Activated CD4-positive, alpha-beta T cell treated with anti-CD3 and anti-CD28 coated beads for 36 hours (primary cell): ENCODE data around the gene ZAR1L. TPM values are rescaled to one million over a fixed set of nuclear protein-coding genes. Genes with fewer than 3 reads are reported as not detected.

Experiments used
- ATAC-seq: fragments of 200-7000 bp; cut with Tn5 transposase; one replicate; pipeline ENCODE4 v1.10.0; 2021; ENCODE audit warnings: mild to moderate bottlenecking, moderate library complexity
- CTCF ChIA-PET: fragments of 350-600 bp; sonication (Branson Sonifier 250); formaldehyde crosslinking; loops from one replicate; lab custom pipeline; 2021; ENCODE audit warnings: antibody characterized with exemption; lab: Charles Lee
- POLR2A ChIA-PET: fragments of 350-600 bp; sonication (Branson Sonifier 250); formaldehyde crosslinking; loops from one replicate; lab custom pipeline; 2021; ENCODE audit warnings: antibody characterized with exemption, inconsistent platforms; lab: Charles Lee
- DNase-seq: peaks from one replicate; pipeline ENCODE4 v3.0.0-alpha.2; 2020
- H3K27ac Mint-ChIP-seq: one replicate; pipeline ENCODE4 v1.8.0; 2021; ENCODE audit warnings: mixed read lengths
- H3K27me3 Mint-ChIP-seq: one replicate; pipeline ENCODE4 v1.8.0; 2021; ENCODE audit warnings: mixed read lengths
- H3K36me3 Mint-ChIP-seq: one replicate; pipeline ENCODE4 v1.8.0; 2021; ENCODE audit warnings: low read depth, mixed read lengths
- H3K4me1 Mint-ChIP-seq: one replicate; pipeline ENCODE4 v1.8.0; 2021; ENCODE audit warnings: mixed read lengths
- H3K4me3 Mint-ChIP-seq: one replicate; pipeline ENCODE4 v1.8.0; 2021; ENCODE audit warnings: mild to moderate bottlenecking, moderate library complexity, mixed read lengths
- H3K9me3 Mint-ChIP-seq: one replicate; pipeline ENCODE4 v1.8.0; 2021; ENCODE audit warnings: low read depth, mixed read lengths
- intact Hi-C, 2 experiments: fragments of 100-400 bp; cut with DNase I in 1 of 2; cut with micrococcal nuclease in 1 of 2; formaldehyde crosslinking; loops; one replicate each; pipeline versions ENCODE4 v1.14.2 to v1.15.1; 2022 to 2024; cut with DNase I, micrococcal nuclease
- total RNA-seq, 2 experiments: library from RNA; stranded (reverse); gene quantifications; one replicate each; pipeline ENCODE4 v1.2.3, GENCODE V29; 2021

ZAR1L gene
- total RNA-seq, 2 experiments from 2014 or later, result not detected

DNA sequence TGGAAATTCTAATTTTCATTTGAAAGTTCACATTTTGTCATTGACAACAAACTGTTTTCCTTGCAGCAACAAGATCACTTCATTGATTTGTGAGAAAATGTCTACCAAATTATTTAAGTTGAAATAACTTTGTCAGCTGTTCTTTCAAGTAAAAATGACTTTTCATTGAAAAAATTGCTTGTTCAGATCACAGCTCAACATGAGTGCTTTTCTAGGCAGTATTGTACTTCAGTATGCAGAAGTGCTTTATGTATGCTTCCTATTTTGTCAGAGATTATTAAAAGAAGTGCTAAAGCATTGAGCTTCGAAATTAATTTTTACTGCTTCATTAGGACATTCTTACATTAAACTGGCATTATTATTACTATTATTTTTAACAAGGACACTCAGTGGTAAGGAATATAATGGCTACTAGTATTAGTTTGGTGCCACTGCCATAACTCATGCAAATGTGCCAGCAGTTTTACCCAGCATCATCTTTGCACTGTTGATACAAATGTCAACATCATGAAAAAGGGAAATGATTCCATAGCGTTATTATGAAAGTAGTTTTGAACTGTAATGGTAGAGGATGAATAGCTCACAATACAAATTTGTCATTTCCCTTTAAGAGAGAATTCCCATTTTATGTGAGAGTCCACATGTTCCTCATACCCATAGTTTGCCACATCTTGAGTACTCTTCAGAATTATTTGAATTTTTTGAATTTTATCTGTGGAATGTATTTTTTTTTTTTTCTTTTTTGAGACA is 2.7 kb upstream of the ZAR1L start:
- no peak overlapping the region for H3K4me3 Mint-ChIP-seq

DNA sequence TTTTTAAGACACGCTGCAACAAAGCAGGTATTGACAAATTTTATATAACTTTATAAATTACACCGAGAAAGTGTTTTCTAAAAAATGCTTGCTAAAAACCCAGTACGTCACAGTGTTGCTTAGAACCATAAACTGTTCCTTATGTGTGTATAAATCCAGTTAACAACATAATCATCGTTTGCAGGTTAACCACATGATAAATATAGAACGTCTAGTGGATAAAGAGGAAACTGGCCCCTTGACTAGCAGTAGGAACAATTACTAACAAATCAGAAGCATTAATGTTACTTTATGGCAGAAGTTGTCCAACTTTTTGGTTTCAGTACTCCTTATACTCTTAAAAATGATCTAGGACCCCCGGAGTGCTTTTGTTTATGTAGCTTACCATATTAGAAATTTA is 1.3 kb upstream of the ZAR1L start:
- POLR2A ChIA-PET, result interaction anchor here (0.6 to 1.1 kb wide), 2 partner anchors 222 to 266 kb away, joined by 3 to 5 read pairs; partner anchors contain the start of gene N4BP2L2
- Mint-ChIP-seq H3K4me1 (peaks cover 9% of the 10 kb centered on the region), H3K9me3 (no peaks in the 10 kb centered on the region), H3K4me3 (peak overlapping the region; percentile 92), H3K36me3 (peaks cover 39% of the 10 kb centered on the region), H3K27ac (no peak overlapping the region), H3K27me3 (no peaks in the 10 kb centered on the region)
- intact Hi-C loops, result loop anchor here (5.0 to 10.0 kb wide), 3 partner anchors 268 to 1154 kb away; partner anchors contain the start of genes HSPH1 (in 1 of the 2) and PDS5B (in 1 of the 2)
- CTCF ChIA-PET, result interaction anchor here (1.0 to 1.7 kb wide), 3 partner anchors 108 to 265 kb away, joined by 3 to 5 read pairs (median 3); no protein-coding TSS in a partner anchor
- ATAC-seq (no peak), DNase-seq (no peak)

More for the DNA sequence above, 2.7 kb upstream of the ZAR1L start:
- intact Hi-C loops, result loop anchor here (5.0 to 10.0 kb wide), 3 partner anchors 267 to 1156 kb away; partner anchors contain the start of genes HSPH1 (in 1 of the 2) and PDS5B (in 1 of the 2)
- no peaks in the 10 kb centered on the region for H3K9me3 Mint-ChIP-seq
- DNase-seq, result no peak
- POLR2A ChIA-PET, result interaction anchor here (0.5 kb wide), 1 partner anchor 277 kb away, joined by 3 read pairs; no protein-coding TSS in a partner anchor
- H3K27me3 Mint-ChIP-seq, result no peaks in the 10 kb centered on the region
- H3K4me1 Mint-ChIP-seq, result peaks cover 9% of the 10 kb centered on the region
- CTCF ChIA-PET, result interaction anchor here (1.3 to 1.4 kb wide), 2 partner anchors 325 to 408 kb away, joined by 3 to 4 read pairs; no protein-coding TSS in a partner anchor
- no peak for ATAC-seq
- peaks cover 50% of the 10 kb centered on the region for H3K36me3 Mint-ChIP-seq
- H3K27ac Mint-ChIP-seq, result no peak overlapping the region

DNA sequence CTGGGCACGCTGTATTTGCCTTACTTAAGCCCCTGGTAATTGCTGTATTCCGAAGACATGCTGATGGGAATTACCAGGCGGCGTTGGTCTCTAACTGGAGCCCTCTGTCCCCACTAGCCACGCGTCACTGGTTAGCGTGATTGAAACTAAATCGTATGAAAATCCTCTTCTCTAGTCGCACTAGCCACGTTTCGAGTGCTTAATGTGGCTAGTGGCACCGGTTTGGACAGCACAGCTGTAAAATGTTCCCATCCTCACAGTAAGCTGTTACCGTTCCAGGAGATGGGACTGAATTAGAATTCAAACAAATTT is 821 bp upstream of the ZAR1L start:
- H3K4me1 Mint-ChIP-seq, result peaks cover 9% of the 10 kb centered on the region
- no peaks in the 10 kb centered on the region for H3K9me3 Mint-ChIP-seq
- no peaks in the 10 kb centered on the region for H3K27me3 Mint-ChIP-seq
- POLR2A ChIA-PET, result interaction anchor here (0.6 to 2.2 kb wide), 9 partner anchors 13 to 267 kb away, joined by 3 to 11 read pairs (median 3); partner anchors contain the start of genes N4BP2L1 and N4BP2L2
- H3K4me3 Mint-ChIP-seq, result peak overlapping the region; percentile 92
- no peak for DNase-seq
- peak; percentile 40 for ATAC-seq
- intact Hi-C loops, result loop anchor here (5.0 to 10.0 kb wide), 3 partner anchors 269 to 1154 kb away; partner anchors contain the start of genes HSPH1 (in 1 of the 2) and PDS5B (in 1 of the 2)
- H3K36me3 Mint-ChIP-seq, result peaks cover 39% of the 10 kb centered on the region
- CTCF ChIA-PET, result interaction anchor here (0.8 to 1.7 kb wide), 9 partner anchors 15 to 322 kb away, joined by 3 to 6 read pairs (median 3); no protein-coding TSS in a partner anchor
- H3K27ac Mint-ChIP-seq, result peak overlapping the region; percentile 100

DNA sequence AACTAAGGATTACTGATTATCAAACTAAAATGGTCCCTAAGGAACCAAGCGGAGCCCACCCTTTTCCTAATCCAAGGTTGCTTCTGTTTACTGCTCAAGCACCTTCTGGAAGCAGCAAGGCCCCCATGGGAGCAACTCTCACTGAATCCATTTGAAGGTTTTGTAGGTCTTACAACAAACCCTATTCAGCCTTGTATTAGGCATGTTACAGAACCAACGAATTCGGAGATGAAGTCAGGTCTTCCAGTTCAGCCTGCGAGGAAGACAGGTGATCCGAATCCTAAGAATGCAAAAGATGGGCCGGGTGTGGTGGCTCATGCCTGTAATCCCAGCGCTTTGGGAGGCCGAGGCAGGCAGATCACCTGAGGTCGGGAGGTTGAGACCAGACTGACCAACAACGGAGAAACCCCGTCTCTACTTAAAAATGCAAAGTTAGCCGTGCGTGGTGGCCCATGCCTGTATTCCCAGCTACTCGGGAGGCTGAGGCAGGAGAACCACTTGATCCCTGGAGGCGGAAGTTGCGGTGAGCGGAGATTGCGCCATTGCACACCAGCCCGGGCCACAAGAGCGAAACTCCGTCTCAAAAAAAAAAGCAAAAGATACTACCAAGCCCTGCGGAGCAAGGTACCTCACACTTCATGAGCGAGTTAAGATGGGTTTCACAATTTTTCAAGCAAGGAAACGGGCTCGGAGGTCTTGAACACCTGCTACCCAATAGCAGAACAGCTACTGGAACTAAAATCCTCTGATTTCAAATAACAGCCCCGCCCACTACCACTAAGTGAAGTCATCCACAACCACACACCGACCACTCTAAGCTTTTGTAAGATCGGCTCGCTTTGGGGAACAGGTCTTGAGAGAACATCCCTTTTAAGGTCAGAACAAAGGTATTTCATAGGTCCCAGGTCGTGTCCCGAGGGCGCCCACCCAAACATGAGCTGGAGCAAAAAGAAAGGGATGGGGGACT is 609 bp downstream of the ZAR1L start:
- Mint-ChIP-seq H3K4me3 (peak overlapping the region; percentile 92), H3K27me3 (no peaks in the 10 kb centered on the region), H3K9me3 (no peaks in the 10 kb centered on the region), H3K4me1 (peaks cover 15% of the 10 kb centered on the region), H3K36me3 (peaks cover 26% of the 10 kb centered on the region), H3K27ac (peak overlapping the region; percentile 100)
- ATAC-seq (peak; percentile 69), DNase-seq (peak; percentile 77)
- intact Hi-C loops, result loop anchor here (1.0 to 10.0 kb wide), 14 partner anchors 112 to 1324 kb away; partner anchors contain the start of genes N4BP2L2 (in 2 of the 2), PDS5B (in 2 of the 2), FRY (in 1 of the 2) and HSPH1 (in 1 of the 2)
- ChIA-PET CTCF (interaction anchor here (0.8 to 2.6 kb wide), 12 partner anchors 8 to 405 kb away, joined by 3 to 13 read pairs (median 3); no protein-coding TSS in a partner anchor), POLR2A (interaction anchor here (0.7 to 2.2 kb wide), 7 partner anchors 12 to 273 kb away, joined by 3 to 11 read pairs (median 3); partner anchors contain the start of genes N4BP2L1 and N4BP2L2)

DNA sequence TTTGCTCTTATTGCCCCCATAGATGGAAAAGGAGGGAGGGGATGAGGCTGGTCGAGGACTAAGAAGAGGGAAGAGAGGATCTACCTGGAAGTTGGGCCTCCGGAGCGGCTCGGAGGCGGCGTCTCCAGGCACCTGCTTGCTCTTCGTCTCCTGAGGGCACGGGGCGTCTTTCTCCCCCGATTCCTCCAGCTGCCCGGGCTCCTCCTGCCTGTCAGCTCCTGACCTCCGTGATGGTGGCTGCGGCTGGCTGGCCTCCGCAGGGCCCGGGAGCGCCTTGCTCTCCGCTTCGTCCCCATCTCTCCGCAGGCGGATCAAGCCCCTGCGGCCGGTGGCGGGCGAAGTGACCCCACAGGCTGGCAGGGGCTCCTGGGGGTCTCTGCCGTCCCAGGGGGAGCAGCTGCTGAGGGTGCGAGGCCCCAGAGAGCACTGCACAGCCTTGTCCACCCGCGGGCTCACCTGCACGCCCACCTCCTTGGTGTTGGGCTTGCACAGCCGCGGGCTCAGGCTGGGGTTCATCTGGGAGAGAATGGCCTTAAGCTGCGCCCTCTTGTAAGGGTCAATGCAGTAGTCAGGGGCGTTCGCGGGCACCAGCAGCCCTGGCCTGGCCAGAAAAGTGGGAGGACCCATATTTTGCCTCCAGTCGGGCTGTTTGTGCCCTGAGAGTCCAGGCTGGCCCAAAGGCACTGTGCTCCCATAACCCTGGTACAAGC is 3.8 kb downstream of the ZAR1L start:
- no peak overlapping the region for H3K4me3 Mint-ChIP-seq
- ChIA-PET POLR2A (no interaction called here), CTCF (interaction anchor here (0.6 to 2.0 kb wide), 3 partner anchors 51 to 790 kb away, joined by 3 to 14 read pairs (median 3); no protein-coding TSS in a partner anchor)
- DNase-seq, result no peak
- no peaks in the 10 kb centered on the region for H3K27me3 Mint-ChIP-seq
- peaks cover 17% of the 10 kb centered on the region for H3K4me1 Mint-ChIP-seq
- intact Hi-C loops, result loop anchor here (5.0 to 10.0 kb wide), 5 partner anchors 149 to 1231 kb away; partner anchors contain the start of gene PDS5B (in 1 of the 2)
- no peak overlapping the region for H3K27ac Mint-ChIP-seq
- no peak for ATAC-seq
- H3K36me3 Mint-ChIP-seq, result peaks cover 6% of the 10 kb centered on the region
- H3K9me3 Mint-ChIP-seq, result no peaks in the 10 kb centered on the region

DNA sequence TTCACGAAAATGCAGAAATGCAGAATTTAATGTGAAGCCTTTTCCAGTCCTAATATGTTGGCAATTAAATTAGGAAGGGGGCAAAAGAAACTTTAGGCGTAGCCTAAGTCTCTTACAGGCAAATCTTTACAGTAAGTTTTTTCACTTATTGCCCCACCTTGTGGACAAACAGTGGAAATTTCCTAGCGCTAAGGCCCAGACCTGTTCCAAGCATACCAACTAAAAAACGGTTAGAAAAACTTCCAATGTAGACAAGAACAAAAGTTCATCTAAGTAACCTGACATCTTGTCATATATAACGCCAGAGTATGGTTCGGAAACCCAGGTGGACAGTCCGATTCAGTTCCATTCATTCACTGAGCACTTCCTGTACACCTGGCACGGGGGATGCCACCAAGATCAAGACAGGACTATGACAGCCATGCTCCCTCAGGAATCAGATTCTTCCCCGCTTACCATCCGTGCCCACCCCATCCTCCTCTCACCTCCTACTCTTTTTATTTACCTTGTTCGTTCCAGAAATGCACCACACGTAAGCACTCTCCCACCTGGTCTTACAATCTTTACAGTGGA is 4.9 kb downstream of the ZAR1L start:
- no peaks in the 10 kb centered on the region for H3K9me3 Mint-ChIP-seq
- no peak overlapping the region for H3K27ac Mint-ChIP-seq
- no peaks in the 10 kb centered on the region for H3K36me3 Mint-ChIP-seq
- DNase-seq, result peak; percentile 32
- H3K4me3 Mint-ChIP-seq, result no peak overlapping the region
- POLR2A ChIA-PET, result no interaction called here
- CTCF ChIA-PET, result no interaction called here
- peaks cover 17% of the 10 kb centered on the region for H3K4me1 Mint-ChIP-seq
- intact Hi-C loops, result loop anchor here (1.0 to 10.0 kb wide), 9 partner anchors 42 to 1232 kb away; partner anchors contain the start of gene PDS5B (in 1 of the 2)
- peak; percentile 70 for ATAC-seq
- H3K27me3 Mint-ChIP-seq, result no peaks in the 10 kb centered on the region

DNA sequence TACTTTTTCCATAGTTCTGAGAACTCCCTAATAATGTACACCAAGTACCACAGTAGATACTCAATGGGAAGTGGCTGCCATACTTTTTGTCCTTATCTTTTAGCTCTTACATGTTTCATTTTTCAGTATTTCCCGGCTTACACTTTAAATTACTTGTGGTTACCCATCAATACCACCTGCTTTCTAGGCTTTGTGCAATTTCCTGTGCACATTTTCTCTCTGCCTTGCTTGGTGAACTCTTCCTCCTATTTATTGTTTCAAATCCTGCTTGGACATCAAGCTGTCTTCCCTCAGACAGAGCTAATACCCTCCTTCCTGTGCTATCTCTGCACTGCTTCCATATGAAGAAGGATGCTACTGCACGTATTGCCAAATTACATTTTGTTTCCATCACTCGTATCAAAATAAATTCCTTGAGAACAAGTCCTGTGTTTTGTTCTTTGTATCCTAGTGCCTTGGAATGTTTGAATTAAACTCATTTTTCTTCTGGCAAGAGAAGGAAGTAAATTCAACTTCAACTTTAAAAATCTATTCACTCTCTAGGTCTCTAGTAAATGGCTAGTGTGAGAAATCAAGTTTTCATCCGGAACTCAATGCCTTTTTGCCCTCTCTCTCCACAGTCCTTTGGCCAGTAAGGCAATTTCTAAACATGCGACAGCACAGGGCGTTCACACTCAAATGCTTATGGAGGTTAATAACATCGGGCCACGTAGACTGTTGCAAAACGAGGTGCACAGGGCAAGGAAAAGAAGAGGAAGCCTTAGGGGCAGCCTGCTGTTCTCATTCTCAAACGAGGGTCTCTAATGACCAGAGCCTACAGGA is 5.6 kb downstream of the ZAR1L start:
- no peak for DNase-seq
- H3K27me3 Mint-ChIP-seq, result no peaks in the 10 kb centered on the region
- H3K9me3 Mint-ChIP-seq, result no peaks in the 10 kb centered on the region
- CTCF ChIA-PET, result interaction anchor here (0.5 to 1.4 kb wide), 6 partner anchors 10 to 63 kb away, joined by 3 to 4 read pairs (median 4); no protein-coding TSS in a partner anchor
- POLR2A ChIA-PET, result no interaction called here
- no peaks in the 10 kb centered on the region for H3K36me3 Mint-ChIP-seq
- H3K27ac Mint-ChIP-seq, result no peak overlapping the region
- H3K4me3 Mint-ChIP-seq, result no peak overlapping the region
- ATAC-seq, result peak; percentile 16
- peaks cover 12% of the 10 kb centered on the region for H3K4me1 Mint-ChIP-seq
- intact Hi-C loops, result loop anchor here (1.0 to 10.0 kb wide), 10 partner anchors 41 to 1233 kb away; partner anchors contain the start of gene PDS5B (in 1 of the 2)

DNA sequence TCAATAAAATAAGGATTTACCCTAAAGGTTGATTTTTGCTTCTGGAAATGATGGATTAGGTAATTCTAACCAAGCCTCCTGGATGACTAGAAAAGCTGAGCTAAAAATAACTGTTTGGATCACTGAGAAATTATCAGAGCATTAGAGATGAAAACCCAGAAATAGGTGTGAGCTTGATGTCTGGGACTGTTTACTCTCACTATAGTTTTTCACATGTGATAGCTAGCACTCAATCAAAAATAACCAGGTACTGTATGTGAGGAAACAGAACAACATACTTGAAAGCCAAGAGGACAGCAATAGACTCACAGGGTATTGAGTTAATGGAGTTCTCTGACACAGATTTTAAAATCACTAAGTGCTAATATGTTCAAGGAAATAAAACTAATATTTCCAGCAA is 9.5 kb downstream of the ZAR1L start:
- H3K27ac Mint-ChIP-seq, result no peak overlapping the region
- H3K9me3 Mint-ChIP-seq, result no peaks in the 10 kb centered on the region
- ChIA-PET CTCF (interaction anchor here (0.5 to 1.8 kb wide), 8 partner anchors 21 to 396 kb away, joined by 3 to 7 read pairs (median 3); no protein-coding TSS in a partner anchor), POLR2A (no interaction called here)
- H3K27me3 Mint-ChIP-seq, result no peaks in the 10 kb centered on the region
- H3K36me3 Mint-ChIP-seq, result no peaks in the 10 kb centered on the region
- DNase-seq (no peak), ATAC-seq (no peak)
- intact Hi-C loops, result loop anchor here in 1 of 2 experiments (10.0 kb wide), 1 partner anchor 141 kb away; no protein-coding TSS in a partner anchor
- H3K4me3 Mint-ChIP-seq, result no peak overlapping the region
- H3K4me1 Mint-ChIP-seq, result peaks cover 10% of the 10 kb centered on the region

DNA sequence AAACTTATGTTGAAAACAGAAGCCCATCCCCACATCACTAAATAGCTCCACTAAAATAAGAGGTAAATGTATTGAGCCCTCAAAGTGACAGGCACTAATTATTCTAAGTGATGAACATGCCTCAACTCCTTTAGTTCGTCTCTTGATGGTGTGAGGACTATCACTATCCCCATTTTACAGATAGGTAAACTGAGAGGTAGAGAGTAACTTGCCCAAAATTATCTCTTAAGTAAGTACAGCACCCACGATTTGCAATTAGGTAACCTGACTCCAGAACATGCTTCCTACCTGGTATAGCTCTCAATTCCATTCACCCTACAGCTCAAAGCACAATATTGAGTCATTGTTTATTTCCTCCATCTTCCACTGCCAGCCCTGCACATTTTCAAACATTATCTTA is 12.7 kb downstream of the ZAR1L start:
- CTCF ChIA-PET, result interaction anchor here (0.7 kb wide), 1 partner anchor 470 kb away, joined by 3 read pairs; no protein-coding TSS in a partner anchor
- no peak overlapping the region for H3K4me3 Mint-ChIP-seq

More for the DNA sequence above, 12.7 kb downstream of the ZAR1L start:
- intact Hi-C loops, result loop anchor here (5.0 to 10.0 kb wide), 2 partner anchors 138 to 1455 kb away; no protein-coding TSS in a partner anchor
- H3K27me3 Mint-ChIP-seq, result peaks cover 10% of the 10 kb centered on the region
- no peaks in the 10 kb centered on the region for H3K36me3 Mint-ChIP-seq
- ATAC-seq (no peak), DNase-seq (no peak)
- peaks cover 3% of the 10 kb centered on the region for H3K4me1 Mint-ChIP-seq
- POLR2A ChIA-PET, result interaction anchor here (1.2 kb wide), 1 partner anchor 13 kb away, joined by 3 read pairs; the partner anchor contains the start of genes BRCA2 and ZAR1L
- H3K27ac Mint-ChIP-seq, result no peak overlapping the region
- no peaks in the 10 kb centered on the region for H3K9me3 Mint-ChIP-seq
